NCI-H1092 (cell line): ENCODE measurements around the gene CRX.
A peak's percentile ranks its signal among the peaks of the same experiment; 100 is the strongest.
"Not testable (repeated sequence)": the region's sequence is repeated elsewhere in the genome, so short reads cannot be mapped to it uniquely, and the experiment has no call there.

Source experiments
- DNase-seq: peaks from one replicate; lab custom pipeline; 2025; lab: John Stamatoyannopoulos, UW

The CRX gene

GRCh38 chr19:47803671-47804070, 18.1 kb upstream of the CRX start:
- DNase-seq = not testable (repeated sequence)

GRCh38 chr19:47804451-47804850, 17.3 kb upstream of the CRX start, which contains the start of gene TPRX1:
Gene TPRX1 (minus strand): TSS chr19:47804551. CDS start chr19:47804539, 12 bp downstream.
- DNase-seq = not testable (repeated sequence)

- DNase-seq = no peak
Measured at GRCh38 chr19:47805313-47805712, 16.4 kb upstream of the CRX start.

- no peak for DNase-seq
Measured at GRCh38 chr19:47806435-47806834, 15.3 kb upstream of the CRX start.

GRCh38 chr19:47813304-47813994, 8.3 kb upstream of the CRX start:
- DNase-seq = peak; percentile 20

- no peak for DNase-seq
Measured at GRCh38 chr19:47813995-47814328, 7.8 kb upstream of the CRX start.

GRCh38 chr19:47816270-47816669, 5.5 kb upstream of the CRX start:
- not testable (repeated sequence) for DNase-seq

GRCh38 chr19:47818221-47818620, 3.5 kb upstream of the CRX start:
- DNase-seq = not testable (repeated sequence)

GRCh38 chr19:47819858-47820257, 1.9 kb upstream of the CRX start:
- no peak for DNase-seq

- no peak for DNase-seq
Measured at GRCh38 chr19:47820410-47820809, 1.3 kb upstream of the CRX start.

- DNase-seq = no peak
Measured at GRCh38 chr19:47824396-47824795, 2.7 kb downstream of the CRX start.

GRCh38 chr19:47826800-47827199, 5.1 kb downstream of the CRX start:
- no peak for DNase-seq

- no peak for DNase-seq
Measured at GRCh38 chr19:47832723-47833122, 11.0 kb downstream of the CRX start.

GRCh38 chr19:47836038-47836437, 14.3 kb downstream of the CRX start:
- no peak for DNase-seq

- no peak for DNase-seq
Measured at GRCh38 chr19:47839411-47839810, 17.7 kb downstream of the CRX start.

GRCh38 chr19:47839913-47840312, 18.2 kb downstream of the CRX start:
- DNase-seq = no peak

GRCh38 chr19:47842941-47843340, 21.2 kb downstream of the CRX start:
- no peak for DNase-seq

GRCh38 chr19:47848425-47848822, 26.7 kb downstream of the CRX start:
- no peak for DNase-seq

- DNase-seq = no peak
Measured at GRCh38 chr19:47848823-47849473, 27.2 kb downstream of the CRX start.

- no peak for DNase-seq
Measured at GRCh38 chr19:47853003-47853402, 31.3 kb downstream of the CRX start.

GRCh38 chr19:47854459-47854858, 32.7 kb downstream of the CRX start:
- DNase-seq = no peak

GRCh38 chr19:47858231-47858630, 36.5 kb downstream of the CRX start:
- DNase-seq = not testable (repeated sequence)

GRCh38 chr19:47858646-47859285, 37.0 kb downstream of the CRX start, which contains the start of gene TPRX2:
Gene TPRX2 (plus strand): TSS chr19:47859235. CDS start chr19:47859247, 12 bp downstream.
- DNase-seq = not testable (repeated sequence)
